ENCODE data around the gene GPR142.

Gene GPR142

DNA sequence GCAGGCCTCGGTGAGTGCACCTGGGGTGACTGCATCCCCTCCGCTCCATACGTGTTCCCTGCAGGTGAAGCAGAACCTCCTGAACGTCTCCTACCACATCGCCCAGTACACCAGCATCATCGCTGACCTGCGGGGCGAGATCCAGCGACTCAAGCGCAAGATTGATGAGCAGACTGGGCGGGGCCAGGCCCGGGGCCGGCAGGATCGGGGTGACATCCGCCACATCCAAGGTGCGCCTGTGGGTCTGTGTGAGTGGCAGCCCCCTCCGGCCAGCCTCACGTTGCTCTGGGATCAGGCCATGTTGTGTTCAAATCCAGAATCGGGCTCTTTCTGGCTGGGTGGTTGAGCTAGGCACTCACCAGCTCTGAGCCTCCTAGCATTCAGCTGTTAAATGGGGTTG, 18.2 kb upstream of the GPR142 start:
- DNase-seq (ENCODE audit: low read depth, low spot score) = no peak
- Histone ChIP-seq H3K36me3 (ENCODE audit: insufficient read depth, low read length) (no peaks in the 10 kb centered on the region), H3K4me3 (no peak overlapping the region)

DNA sequence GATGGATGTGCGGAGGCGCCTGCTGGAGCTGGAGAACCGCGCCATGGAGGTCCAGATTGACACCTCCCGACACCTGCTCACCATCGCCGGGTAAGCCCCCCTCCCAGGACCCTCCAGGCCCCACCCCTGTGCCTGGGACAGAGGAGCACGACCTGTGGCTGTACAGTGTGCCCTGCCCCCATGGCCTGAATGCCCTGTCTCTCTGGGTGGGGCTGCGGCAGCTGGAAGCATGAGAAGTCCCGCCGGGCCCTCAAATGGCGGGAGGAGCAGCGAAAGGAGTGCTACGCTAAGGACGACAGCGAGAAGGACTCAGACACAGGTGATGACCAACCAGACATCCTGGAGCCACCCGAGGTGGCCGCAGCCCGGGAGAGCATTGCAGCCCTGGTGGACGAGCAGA, 16.8 kb upstream of the GPR142 start:
- H3K36me3 ChIP-seq (ENCODE audit: insufficient read depth, low read length) = no peaks in the 10 kb centered on the region
- no peak overlapping the region for H3K27ac ChIP-seq
- no peaks in the 10 kb centered on the region for H3K9me3 ChIP-seq (ENCODE audit: low read depth, low read length)
- no peak overlapping the region for H3K4me3 ChIP-seq
- TF ChIP-seq EZH2 (IDR thresholded peaks at IDR 0.05) (no peak), POLR2AphosphoS5 (IDR thresholded peaks at IDR 0.05; ENCODE audit: borderline replicate concordance, low read depth, low read length) (no peak), FOXP2 (optimal IDR thresholded peaks at IDR 0.05; ENCODE audit: control extremely low read depth, extremely low read length, insufficient read depth) (no peak)
- DNase-seq (ENCODE audit: low read depth, low spot score) = no peak
- no peak overlapping the region for H3K9ac ChIP-seq (ENCODE audit: insufficient read length)

More for the DNA sequence above, 18.2 kb upstream of the GPR142 start:
- TF ChIP-seq FOXP2 (optimal IDR thresholded peaks at IDR 0.05; ENCODE audit: control extremely low read depth, extremely low read length, insufficient read depth) (no peak), POLR2AphosphoS5 (IDR thresholded peaks at IDR 0.05; ENCODE audit: borderline replicate concordance, low read depth, low read length) (no peak), EZH2 (IDR thresholded peaks at IDR 0.05) (no peak)
- Histone ChIP-seq H3K9me3 (ENCODE audit: low read depth, low read length) (no peaks in the 10 kb centered on the region), H3K27ac (no peak overlapping the region), H3K9ac (ENCODE audit: insufficient read length) (no peak overlapping the region)

DNA sequence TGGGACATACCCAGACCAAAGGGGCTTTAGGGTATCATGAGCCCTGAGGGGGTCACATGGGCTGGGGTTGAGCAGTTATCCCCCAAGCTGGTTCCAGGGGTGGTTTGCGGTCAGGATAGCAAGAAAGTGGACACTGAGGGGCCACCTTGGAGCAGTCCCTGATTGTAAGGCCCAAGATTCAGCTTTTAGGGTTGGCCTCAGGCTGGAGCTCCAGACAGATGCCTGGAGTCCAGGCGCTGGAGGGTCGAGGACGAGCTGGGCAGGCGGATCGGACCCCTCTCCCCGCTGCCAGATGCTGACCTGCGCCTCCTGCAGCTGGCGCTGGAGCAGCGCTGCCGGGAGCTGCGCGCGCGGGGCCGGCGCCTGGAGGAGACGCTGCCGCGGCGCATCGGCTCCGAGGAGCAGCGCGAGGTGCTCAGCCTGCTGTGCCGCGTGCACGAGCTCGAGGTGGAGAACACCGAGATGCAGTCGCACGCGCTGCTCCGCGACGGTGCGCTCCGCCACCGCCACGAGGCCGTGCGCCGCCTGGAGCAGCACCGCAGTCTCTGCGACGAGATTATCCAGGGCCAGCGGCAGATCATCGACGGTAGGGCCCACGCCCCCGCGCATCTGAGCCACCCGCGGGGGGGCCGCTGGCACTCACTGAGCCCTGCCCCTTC, 15.6 kb upstream of the GPR142 start:
- Histone ChIP-seq H3K36me3 (ENCODE audit: insufficient read depth, low read length) (no peaks in the 10 kb centered on the region), H3K9ac (ENCODE audit: insufficient read length) (no peak overlapping the region), H3K27ac (no peak overlapping the region), H3K4me3 (no peak overlapping the region), H3K9me3 (ENCODE audit: low read depth, low read length) (no peaks in the 10 kb centered on the region)
- TF ChIP-seq POLR2AphosphoS5 (IDR thresholded peaks at IDR 0.05; ENCODE audit: borderline replicate concordance, low read depth, low read length) (no peak), EZH2 (IDR thresholded peaks at IDR 0.05) (no peak)
- DNase-seq (ENCODE audit: low read depth, low spot score) = no peak

DNA sequence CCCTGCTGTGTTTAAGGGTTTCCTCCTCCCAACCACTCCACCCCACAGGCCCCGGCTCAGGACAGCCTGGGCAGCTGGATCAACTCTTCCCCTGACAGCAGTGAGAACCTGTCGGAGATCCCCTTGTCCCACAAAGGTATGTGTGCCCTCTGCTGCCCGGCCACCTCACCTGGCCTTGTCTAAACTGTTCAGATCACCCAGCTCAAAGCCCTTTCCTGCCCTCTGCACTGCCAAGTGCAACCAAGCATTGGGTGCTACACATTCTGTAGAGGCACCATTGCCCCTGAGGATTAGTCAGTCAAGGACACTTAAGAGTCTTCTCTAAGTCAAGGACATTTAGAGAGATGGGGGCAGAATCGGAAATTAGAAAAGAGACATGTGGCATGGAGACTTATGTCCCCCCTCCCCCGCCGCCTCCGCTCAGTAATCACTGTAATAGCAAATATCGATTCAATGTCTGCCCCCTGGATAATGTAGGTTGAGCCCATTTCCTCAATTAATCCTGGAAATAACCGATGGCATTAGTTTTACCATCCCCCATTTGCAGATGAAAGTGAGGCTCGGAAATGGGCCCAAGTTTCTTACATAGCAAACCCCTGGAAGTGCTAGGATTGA, 13.8 kb upstream of the GPR142 start:
- H3K9ac ChIP-seq (ENCODE audit: insufficient read length) = no peak overlapping the region
- DNase-seq (ENCODE audit: low read depth, low spot score) = no peak
- H3K27ac ChIP-seq = no peak overlapping the region
- TF ChIP-seq EZH2 (IDR thresholded peaks at IDR 0.05) (no peak), FOXP2 (optimal IDR thresholded peaks at IDR 0.05; ENCODE audit: control extremely low read depth, extremely low read length, insufficient read depth) (no peak)
- no peak overlapping the region for H3K4me3 ChIP-seq
- no peaks in the 10 kb centered on the region for H3K36me3 ChIP-seq (ENCODE audit: insufficient read depth, low read length)
- no peaks in the 10 kb centered on the region for H3K9me3 ChIP-seq (ENCODE audit: low read depth, low read length)

DNA sequence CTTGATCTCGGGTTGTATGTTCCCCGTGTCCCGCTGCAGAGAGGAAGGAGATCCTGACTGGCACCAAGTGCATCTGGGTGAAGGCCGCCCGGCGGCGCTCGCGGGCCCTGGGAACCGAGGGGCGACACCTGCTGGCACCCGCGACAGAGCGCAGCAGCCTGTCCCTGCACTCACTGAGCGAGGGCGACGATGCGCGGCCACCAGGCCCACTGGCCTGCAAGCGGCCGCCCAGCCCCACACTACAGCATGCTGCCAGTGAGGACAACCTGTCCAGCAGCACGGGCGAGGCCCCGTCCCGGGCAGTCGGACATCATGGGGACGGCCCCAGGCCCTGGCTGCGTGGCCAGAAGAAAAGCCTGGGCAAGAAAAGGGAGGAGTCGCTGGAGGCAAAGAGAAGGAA, 13.2 kb upstream of the GPR142 start:
- H3K9me3 ChIP-seq (ENCODE audit: low read depth, low read length) = no peaks in the 10 kb centered on the region
- H3K4me3 ChIP-seq = no peak overlapping the region
- H3K27ac ChIP-seq = no peak overlapping the region
- no peak overlapping the region for H3K9ac ChIP-seq (ENCODE audit: insufficient read length)
- H3K36me3 ChIP-seq (ENCODE audit: insufficient read depth, low read length) = no peaks in the 10 kb centered on the region
- TF ChIP-seq EZH2 (IDR thresholded peaks at IDR 0.05) = no peak
- TF ChIP-seq POLR2AphosphoS5 (IDR thresholded peaks at IDR 0.05; ENCODE audit: borderline replicate concordance, low read depth, low read length) = no peak
- TF ChIP-seq FOXP2 (optimal IDR thresholded peaks at IDR 0.05; ENCODE audit: control extremely low read depth, extremely low read length, insufficient read depth) = no peak
- DNase-seq (ENCODE audit: low read depth, low spot score) = no peak

DNA sequence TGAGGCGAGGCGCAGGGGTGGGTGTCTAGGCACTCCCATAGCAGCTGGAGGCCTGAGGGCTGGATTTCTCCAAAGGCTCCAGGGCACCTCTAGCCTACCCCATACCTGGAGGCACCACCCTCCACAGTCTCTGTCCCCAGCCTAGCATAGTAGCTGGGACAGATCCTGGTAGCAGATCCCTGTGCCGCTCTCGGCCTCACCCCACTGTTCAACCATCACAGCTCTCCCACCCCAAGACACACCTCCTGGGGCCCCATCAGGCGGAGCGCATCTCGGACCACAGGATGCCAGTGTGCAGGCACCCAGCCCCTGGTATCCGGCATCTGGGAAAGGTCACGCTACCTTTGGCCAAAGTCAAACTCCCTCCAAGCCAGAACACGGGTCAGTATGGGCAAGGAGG, 12.7 kb upstream of the GPR142 start:
- Histone ChIP-seq H3K9me3 (ENCODE audit: low read depth, low read length) (no peaks in the 10 kb centered on the region), H3K36me3 (ENCODE audit: insufficient read depth, low read length) (no peaks in the 10 kb centered on the region), H3K4me3 (no peak overlapping the region), H3K9ac (ENCODE audit: insufficient read length) (no peak overlapping the region), H3K27ac (no peak overlapping the region)
- DNase-seq (ENCODE audit: low read depth, low spot score) = no peak
- no peak for TF ChIP-seq EZH2 (IDR thresholded peaks at IDR 0.05)
- TF ChIP-seq FOXP2 (optimal IDR thresholded peaks at IDR 0.05; ENCODE audit: control extremely low read depth, extremely low read length, insufficient read depth) = no peak
- TF ChIP-seq POLR2AphosphoS5 (IDR thresholded peaks at IDR 0.05; ENCODE audit: borderline replicate concordance, low read depth, low read length) = no peak

DNA sequence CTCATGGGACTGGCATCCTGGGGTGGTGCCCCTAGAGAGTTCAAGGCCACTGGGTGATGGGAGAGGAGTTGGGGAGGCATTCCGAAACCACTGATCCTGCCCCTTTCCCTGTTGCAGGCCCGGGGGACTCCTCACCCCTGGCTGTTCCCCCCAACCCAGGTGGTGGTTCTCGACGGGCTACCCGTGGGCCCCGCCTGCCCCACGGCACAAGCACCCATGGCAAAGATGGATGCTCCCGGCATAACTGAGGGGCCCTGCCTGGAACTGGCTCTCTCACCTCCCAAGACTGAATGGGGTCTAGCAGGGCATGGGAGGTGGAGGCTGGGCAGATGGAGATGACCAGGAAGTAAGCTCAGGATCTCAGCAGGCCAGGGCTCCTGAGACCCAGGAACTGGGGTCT, 12.2 kb upstream of the GPR142 start:
- Histone ChIP-seq H3K9ac (ENCODE audit: insufficient read length) (no peak overlapping the region), H3K9me3 (ENCODE audit: low read depth, low read length) (no peaks in the 10 kb centered on the region), H3K27ac (no peak overlapping the region), H3K36me3 (ENCODE audit: insufficient read depth, low read length) (no peaks in the 10 kb centered on the region), H3K4me3 (no peak overlapping the region)
- DNase-seq (ENCODE audit: low read depth, low spot score) = no peak
- no peak for TF ChIP-seq EZH2 (IDR thresholded peaks at IDR 0.05)
- TF ChIP-seq POLR2AphosphoS5 (IDR thresholded peaks at IDR 0.05; ENCODE audit: borderline replicate concordance, low read depth, low read length) = 0 out of 2 replicates have a peak, but pooled peaks have one; percentile 8

DNA sequence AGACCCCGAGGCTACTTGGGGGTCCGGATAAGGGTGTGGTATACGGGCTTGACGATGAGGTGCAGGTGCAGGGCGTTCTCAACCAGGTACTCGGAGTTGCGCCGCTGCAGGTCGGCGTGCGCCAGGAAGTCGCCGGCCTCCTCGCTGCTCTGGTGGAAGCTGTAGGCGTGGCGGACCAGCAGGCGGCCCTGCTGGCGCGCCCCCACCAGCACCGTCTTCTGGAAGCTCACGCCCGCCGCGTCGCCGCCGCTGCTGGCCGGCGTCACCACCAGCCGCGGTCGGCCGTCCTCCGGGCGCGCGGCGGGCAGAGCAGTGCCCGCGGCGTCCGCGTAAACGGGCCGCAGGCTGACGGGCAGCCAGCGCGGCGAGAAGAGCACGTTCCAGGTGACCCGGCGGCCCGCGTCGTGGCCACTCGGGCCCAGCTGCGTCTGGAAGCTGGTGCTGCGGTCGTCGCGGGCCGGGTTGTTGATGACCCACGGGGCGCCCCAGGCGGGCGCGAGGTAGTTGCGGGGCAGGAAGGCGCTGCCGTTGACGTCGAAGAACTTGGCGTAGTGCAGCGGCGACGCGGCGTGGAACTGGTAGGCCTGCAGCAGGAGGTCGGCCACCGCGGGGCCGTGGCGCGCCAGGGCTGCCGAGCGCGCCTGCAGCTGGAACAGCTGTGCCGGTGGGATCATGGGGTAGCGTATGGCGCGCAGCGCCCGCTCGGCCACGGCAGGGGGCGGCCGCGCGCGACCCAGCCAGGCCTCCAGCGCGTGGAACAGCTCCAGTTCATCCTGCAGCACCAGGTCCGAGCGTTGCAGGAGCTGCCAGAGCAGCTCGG, 10.4 kb upstream of the GPR142 start:
- Histone ChIP-seq H3K4me3 (no peak overlapping the region), H3K9ac (ENCODE audit: insufficient read length) (no peak overlapping the region), H3K9me3 (ENCODE audit: low read depth, low read length) (no peaks in the 10 kb centered on the region), H3K36me3 (ENCODE audit: insufficient read depth, low read length) (no peaks in the 10 kb centered on the region), H3K27ac (no peak overlapping the region)
- no peak for TF ChIP-seq POLR2AphosphoS5 (IDR thresholded peaks at IDR 0.05; ENCODE audit: borderline replicate concordance, low read depth, low read length)
- no peak for TF ChIP-seq EZH2 (IDR thresholded peaks at IDR 0.05)
- TF ChIP-seq FOXP2 (optimal IDR thresholded peaks at IDR 0.05; ENCODE audit: control extremely low read depth, extremely low read length, insufficient read depth) = no peak
- DNase-seq (ENCODE audit: low read depth, low spot score) = no peak

Measured in SK-N-MC (cell line).